GM18519 (cell line): ENCODE measurements around the gene ERRFI1.
"Not testable (repeated sequence)": the region's sequence is repeated elsewhere in the genome, so short reads cannot be mapped to it uniquely, and the experiment has no call there.

Experiments
- ATAC-seq: cut with Tn5 transposase; IDR thresholded peaks from one replicate; pipeline ENCODE4 v1.9.1; 2021; ENCODE audit warnings: mild to moderate bottlenecking, moderate library complexity; ENCODE audit not compliant: unreplicated experiment, low FRiP score

Gene ERRFI1

GRCh38 chr1:8026153-8026975 is at the start of gene ERRFI1:
Gene ERRFI1, minus strand, starts transcription at chr1:8026309. Its CDS starts 10,690 bp downstream, at chr1:8015619.
- no peak for ATAC-seq

GRCh38 chr1:8075511-8076051 is 49.5 kb upstream of the ERRFI1 start:
- no peak for ATAC-seq

GRCh38 chr1:8073112-8073855 is 47.2 kb upstream of the ERRFI1 start:
- ATAC-seq, result no peak

GRCh38 chr1:8070381-8070811 is 44.3 kb upstream of the ERRFI1 start:
- no peak for ATAC-seq

GRCh38 chr1:8069614-8070320 is 43.7 kb upstream of the ERRFI1 start:
- not testable (repeated sequence) for ATAC-seq

GRCh38 chr1:8065369-8065768 is 39.3 kb upstream of the ERRFI1 start:
- ATAC-seq, result no peak

- ATAC-seq, result no peak
These were observed 37.4 kb upstream of the ERRFI1 start for GRCh38 chr1:8063298-8064036.

- ATAC-seq, result no peak
These were observed 36.8 kb upstream of the ERRFI1 start for GRCh38 chr1:8062861-8063260.

- ATAC-seq, result no peak
These were observed 35.7 kb upstream of the ERRFI1 start for GRCh38 chr1:8061673-8062386.

GRCh38 chr1:8061210-8061609 is 35.1 kb upstream of the ERRFI1 start:
- no peak for ATAC-seq

GRCh38 chr1:8059161-8059622 is 33.1 kb upstream of the ERRFI1 start:
- ATAC-seq, result no peak

GRCh38 chr1:8057779-8058178 is 31.7 kb upstream of the ERRFI1 start:
- not testable (repeated sequence) for ATAC-seq

GRCh38 chr1:8055973-8056372 is 29.9 kb upstream of the ERRFI1 start:
- ATAC-seq, result no peak

- no peak for ATAC-seq
These were observed 27.9 kb upstream of the ERRFI1 start for GRCh38 chr1:8053878-8054567.

GRCh38 chr1:8051650-8052049 is 25.5 kb upstream of the ERRFI1 start:
- no peak for ATAC-seq

GRCh38 chr1:8049229-8049628 is 23.1 kb upstream of the ERRFI1 start:
- not testable (repeated sequence) for ATAC-seq

- no peak for ATAC-seq
These were observed 21.8 kb upstream of the ERRFI1 start for GRCh38 chr1:8047686-8048445.

- ATAC-seq, result no peak
These were observed 21.0 kb upstream of the ERRFI1 start for GRCh38 chr1:8047112-8047511.
